ENCODE measurements around the gene HIC2. TPM values are rescaled to one million over a fixed set of nuclear protein-coding genes. Genes with fewer than 3 reads are reported as not detected.
"Not testable (repeated sequence)": the region's sequence is repeated elsewhere in the genome, so short reads cannot be mapped to it uniquely, and the experiment has no call there.

Gene HIC2
- total RNA-seq, 1 donor, result 13.7 TPM

- DNase-seq (ENCODE audit: low read depth in 2 of 3, low spot score in 2 of 3), result not testable (repeated sequence)
Observed at GRCh38 chr22:21489149-21489680, 72.0 kb downstream of the HIC2 start.

DNA sequence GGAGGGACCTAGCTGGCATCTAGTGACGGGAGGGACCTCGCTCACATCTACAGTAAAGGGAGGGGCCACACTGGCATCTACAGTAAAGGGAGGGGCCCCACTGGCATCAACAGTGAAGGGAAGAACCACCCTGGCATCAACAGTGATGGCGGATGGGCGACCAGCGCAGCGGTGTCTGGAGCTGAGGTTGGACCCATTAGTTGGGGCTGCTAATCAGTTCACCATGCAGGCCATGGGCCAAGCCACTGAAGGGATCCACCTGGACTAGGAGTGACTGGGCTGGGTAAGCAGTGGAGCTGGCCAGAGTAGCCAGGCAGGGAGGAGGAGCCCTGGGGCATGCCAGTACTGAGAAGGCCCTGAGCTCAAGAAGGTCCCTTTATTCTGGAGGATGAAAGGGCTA is 73.4 kb downstream of the HIC2 start:
- DNase-seq (ENCODE audit: low read depth in 2 of 3, low spot score in 2 of 3), result not testable (repeated sequence)

DNA sequence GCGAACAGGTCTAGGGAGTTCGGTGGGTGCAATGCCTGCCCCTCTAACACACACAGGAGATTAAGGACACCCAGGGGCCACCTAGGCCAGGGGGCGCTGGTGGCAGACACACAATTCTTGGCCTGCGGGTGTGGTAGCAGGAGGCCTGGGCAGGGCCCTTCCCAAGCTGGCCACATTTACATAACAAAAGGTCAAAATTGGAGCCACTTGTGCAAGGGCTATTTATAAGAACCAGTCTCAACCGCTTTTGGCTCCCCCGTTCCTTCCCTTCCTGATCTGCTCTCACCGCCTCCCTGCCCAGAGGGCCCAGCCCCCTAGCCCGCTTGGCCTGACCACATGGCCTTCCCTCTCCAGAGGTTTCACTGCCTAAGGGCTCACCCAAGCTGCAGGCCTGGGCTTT is 75.1 kb downstream of the HIC2 start:
- DNase-seq (ENCODE audit: low read depth in 2 of 3, low spot score in 2 of 3), result not testable (repeated sequence)

DNA sequence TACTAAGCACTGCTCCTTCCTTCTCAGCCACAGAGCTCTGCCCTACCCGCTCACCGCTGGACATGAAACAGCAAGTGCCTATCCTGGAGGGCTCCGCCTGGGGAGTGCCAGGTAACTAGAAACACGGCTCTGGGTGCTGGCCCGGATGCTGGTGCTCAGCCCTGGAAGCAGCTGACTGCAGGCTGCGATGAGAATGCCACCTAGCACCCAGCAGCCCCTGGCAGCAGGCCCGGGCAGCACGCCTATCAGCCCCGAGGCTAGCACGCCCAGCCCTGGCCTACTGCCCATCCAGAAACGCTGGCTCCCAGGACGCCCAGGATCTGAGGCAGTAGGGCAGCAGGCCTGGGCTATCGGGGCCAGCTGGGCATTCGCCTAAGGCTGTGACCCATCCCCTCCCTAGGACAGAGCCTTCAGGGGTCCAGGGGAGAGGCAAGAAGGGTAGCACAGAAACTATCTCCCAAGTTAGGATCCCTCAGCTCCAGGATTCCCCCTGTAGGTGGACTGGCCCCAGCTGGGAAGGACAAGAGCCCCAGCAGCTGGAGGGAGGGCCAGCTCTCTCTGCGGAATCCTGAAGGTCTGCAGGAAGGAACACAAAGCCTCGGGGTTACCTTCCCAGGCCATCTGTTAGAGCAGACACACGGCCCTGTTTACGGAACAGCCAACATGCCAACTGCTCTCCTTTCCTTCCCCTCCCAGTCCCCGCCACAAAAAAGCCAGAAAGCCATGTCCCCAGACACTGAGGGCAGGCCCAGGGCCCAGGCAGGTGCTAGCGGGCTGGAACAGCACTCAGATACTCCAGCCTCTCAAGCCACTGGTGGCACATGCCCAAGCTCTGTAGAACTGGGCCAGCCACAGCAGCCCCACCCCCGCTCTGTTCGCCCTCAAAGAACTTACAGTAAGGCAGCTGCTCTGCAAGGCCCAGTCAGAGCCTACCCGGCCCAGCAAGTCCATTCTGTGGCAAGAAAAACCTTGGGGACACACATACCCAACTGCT is 76.9 kb downstream of the HIC2 start:
- not testable (repeated sequence) for DNase-seq (ENCODE audit: low read depth in 2 of 3, low spot score in 2 of 3)

DNA sequence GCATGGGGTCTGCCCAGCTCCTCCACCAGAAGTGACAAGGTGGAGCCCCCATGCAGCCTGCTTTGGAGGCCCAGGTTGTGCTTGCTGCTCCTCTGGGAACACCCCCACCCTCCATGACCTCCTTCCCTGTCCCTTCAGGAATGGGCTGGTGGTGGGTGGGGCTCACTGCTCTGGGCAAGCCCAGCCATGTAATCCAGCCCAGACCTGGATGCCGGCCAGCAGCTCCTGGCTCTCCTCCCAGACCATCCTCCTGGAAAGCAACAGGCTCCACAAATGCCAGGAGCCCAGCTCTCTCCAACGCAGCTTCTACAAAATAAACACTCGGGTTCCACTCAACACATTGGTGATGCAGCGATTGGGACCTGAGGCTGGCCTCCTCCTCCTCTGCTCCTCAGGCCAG is 80.8 kb downstream of the HIC2 start:
- not testable (repeated sequence) for DNase-seq (ENCODE audit: low read depth in 2 of 3, low spot score in 2 of 3)

- not testable (repeated sequence) for DNase-seq (ENCODE audit: low read depth in 2 of 3, low spot score in 2 of 3)
Observed at GRCh38 chr22:21498489-21498888, 81.3 kb downstream of the HIC2 start.

GRCh38 chr22:21499623-21500506 is 82.7 kb downstream of the HIC2 start:
- not testable (repeated sequence) for DNase-seq (ENCODE audit: low read depth in 2 of 3, low spot score in 2 of 3)

Small RNA genes lying within 50 kb of the gene (small RNA-seq; reads per million reads assigned to genes)
- gene RF00492 (not detected), gene RN7SKP63 (not detected)

Other genes starting within 250 kb of the HIC2 start
- 1.6 TPM for gene RIMBP3B, start 33.6 kb upstream of the HIC2 start, total RNA-seq
- 1.6 TPM for gene TMEM191C, start 50.0 kb downstream of the HIC2 start, total RNA-seq
- gene RIMBP3C, start 134.1 kb downstream of the HIC2 start, total RNA-seq, result 5.9 TPM
- 20.7 TPM for gene UBE2L3, start 150.3 kb downstream of the HIC2 start, total RNA-seq
- 53.3 TPM for gene YDJC, start 212.7 kb downstream of the HIC2 start, total RNA-seq
- gene CCDC116, start 215.4 kb downstream of the HIC2 start, total RNA-seq, result 0.27 TPM
- 41.7 TPM for gene SDF2L1, start 224.9 kb downstream of the HIC2 start, total RNA-seq
- gene PPIL2, start 248.6 kb downstream of the HIC2 start, total RNA-seq, result 39.6 TPM